ENCODE results near the gene PLIN5.
A peak's percentile ranks its signal among the peaks of the same experiment; 100 is the strongest.
"Not testable (repeated sequence)": the region's sequence is repeated elsewhere in the genome, so short reads cannot be mapped to it uniquely, and the experiment has no call there.

Gene PLIN5

DNA sequence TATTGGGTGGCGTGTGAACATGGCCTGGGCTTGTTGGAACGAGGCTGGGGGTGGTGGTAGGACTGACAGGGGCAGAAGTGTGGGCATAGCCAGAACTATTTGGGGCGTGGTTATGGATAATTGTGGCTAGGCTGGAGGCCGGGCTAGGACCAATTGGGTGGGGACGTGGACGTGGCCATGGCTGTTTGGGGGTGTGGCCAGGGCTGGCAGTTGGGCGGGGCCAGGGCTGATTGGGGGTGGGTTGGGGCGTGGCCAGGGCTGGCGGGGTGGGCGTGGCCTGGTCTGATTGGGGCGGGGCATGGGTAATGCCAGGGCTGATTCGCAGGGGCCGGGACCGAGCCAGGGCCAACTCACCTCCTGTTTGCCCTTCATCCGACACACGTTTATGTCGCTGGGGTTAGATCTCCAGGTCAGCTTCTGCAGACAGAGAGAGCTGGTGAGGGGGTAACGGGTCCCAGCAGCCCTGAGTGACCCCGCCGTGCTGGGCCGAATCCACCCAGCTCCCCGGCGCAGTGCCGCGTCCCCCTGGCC, 21.6 kb upstream of the PLIN5 start:
- H3K27ac Mint-ChIP-seq, result no peak overlapping the region
- H3K9me3 Mint-ChIP-seq, result no peaks in the 10 kb centered on the region
- H3K4me1 Mint-ChIP-seq, result no peaks in the 10 kb centered on the region
- no peak for ATAC-seq
- no peaks in the 10 kb centered on the region for H3K36me3 Mint-ChIP-seq (ENCODE audit: low read depth)
- H3K4me3 Mint-ChIP-seq, result no peak overlapping the region
- H3K27me3 Mint-ChIP-seq, result no peaks in the 10 kb centered on the region
- DNase-seq, result peak; percentile 50

DNA sequence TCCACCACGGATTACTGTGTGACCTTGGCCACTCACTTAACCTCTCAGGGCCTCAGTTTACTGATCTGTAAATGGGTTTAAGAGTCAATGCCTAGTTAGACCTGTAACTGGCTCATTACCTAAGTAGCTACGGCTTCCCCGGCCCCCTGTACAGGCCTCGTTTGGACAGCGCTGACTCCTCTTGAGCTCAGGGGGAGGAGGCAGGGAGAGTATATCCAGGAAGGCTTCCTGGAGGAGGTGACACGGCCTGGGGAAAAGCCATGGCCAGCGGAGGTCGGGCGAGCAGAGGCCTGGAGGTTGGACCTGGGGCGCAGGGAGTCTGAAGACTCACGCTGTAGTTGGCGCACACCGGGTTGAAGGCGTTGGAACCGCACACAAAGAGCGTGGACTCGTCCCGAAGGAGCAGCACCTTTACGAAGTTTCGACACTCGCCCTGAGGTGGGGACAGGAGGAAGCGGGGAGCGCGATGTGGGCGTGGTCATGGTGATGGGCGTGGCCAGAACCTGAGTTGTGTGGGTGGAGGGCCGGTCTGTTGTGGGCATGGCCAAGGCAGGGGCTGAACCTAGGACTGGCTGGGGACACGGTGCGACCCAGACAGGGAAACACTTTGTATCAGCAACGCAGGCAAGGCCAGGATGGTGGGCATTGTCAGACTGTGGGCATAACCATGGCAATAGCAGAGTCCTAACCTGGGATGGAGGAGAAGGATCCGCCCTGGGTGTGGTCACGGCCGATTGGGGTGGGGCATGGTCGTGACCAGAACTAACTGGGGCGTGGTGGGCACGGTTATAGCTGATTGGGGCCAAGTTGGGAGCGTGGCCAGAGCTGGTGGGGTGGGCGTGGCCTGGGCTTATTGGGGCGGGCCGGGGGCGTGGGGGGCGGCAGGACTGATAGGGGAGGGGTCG, 20.9 kb upstream of the PLIN5 start:
- no peaks in the 10 kb centered on the region for H3K9me3 Mint-ChIP-seq
- no peaks in the 10 kb centered on the region for H3K36me3 Mint-ChIP-seq (ENCODE audit: low read depth)
- no peaks in the 10 kb centered on the region for H3K27me3 Mint-ChIP-seq
- no peak overlapping the region for H3K27ac Mint-ChIP-seq
- no peaks in the 10 kb centered on the region for H3K4me1 Mint-ChIP-seq
- no peak overlapping the region for H3K4me3 Mint-ChIP-seq
- ATAC-seq (no peak), DNase-seq (no peak)

DNA sequence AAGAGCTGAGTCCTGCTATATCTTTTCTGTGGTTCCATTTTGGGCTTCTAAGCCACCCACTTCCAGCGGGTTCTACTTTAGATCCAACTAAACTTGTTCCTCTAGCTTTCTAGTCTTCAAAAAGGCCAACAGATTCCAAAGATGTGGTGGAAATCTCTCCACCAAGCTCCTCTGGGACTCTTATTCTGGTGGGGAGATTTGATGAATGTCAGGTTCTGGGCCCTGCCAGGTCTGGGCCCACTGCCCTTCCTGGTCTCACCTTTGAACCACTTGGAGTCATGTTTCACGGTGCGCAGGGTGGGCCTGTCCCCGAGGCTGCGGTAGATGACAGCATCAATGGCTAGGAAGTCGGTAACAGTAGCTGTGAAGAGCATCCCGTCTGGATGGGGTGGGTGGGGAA, 19.7 kb upstream of the PLIN5 start:
- Mint-ChIP-seq H3K27ac (no peak overlapping the region), H3K4me3 (no peak overlapping the region), H3K4me1 (no peaks in the 10 kb centered on the region), H3K9me3 (no peaks in the 10 kb centered on the region), H3K27me3 (no peaks in the 10 kb centered on the region), H3K36me3 (ENCODE audit: low read depth) (no peaks in the 10 kb centered on the region)
- DNase-seq (no peak), ATAC-seq (no peak)

GRCh38 chr19:4553775-4554174, 18.8 kb upstream of the PLIN5 start:
- H3K4me3 Mint-ChIP-seq, result no peak overlapping the region
- H3K27ac Mint-ChIP-seq, result no peak overlapping the region
- H3K36me3 Mint-ChIP-seq (ENCODE audit: low read depth), result no peaks in the 10 kb centered on the region
- no peaks in the 10 kb centered on the region for H3K9me3 Mint-ChIP-seq
- ATAC-seq, result no peak
- DNase-seq, result no peak
- H3K4me1 Mint-ChIP-seq, result no peaks in the 10 kb centered on the region
- peaks cover 3% of the 10 kb centered on the region for H3K27me3 Mint-ChIP-seq

GRCh38 chr19:4553092-4553695, 18.2 kb upstream of the PLIN5 start:
- Mint-ChIP-seq H3K27me3 (peaks cover 3% of the 10 kb centered on the region), H3K27ac (no peak overlapping the region), H3K4me1 (no peaks in the 10 kb centered on the region), H3K4me3 (no peak overlapping the region), H3K36me3 (ENCODE audit: low read depth) (no peaks in the 10 kb centered on the region), H3K9me3 (no peaks in the 10 kb centered on the region)
- DNase-seq, result no peak
- no peak for ATAC-seq

DNA sequence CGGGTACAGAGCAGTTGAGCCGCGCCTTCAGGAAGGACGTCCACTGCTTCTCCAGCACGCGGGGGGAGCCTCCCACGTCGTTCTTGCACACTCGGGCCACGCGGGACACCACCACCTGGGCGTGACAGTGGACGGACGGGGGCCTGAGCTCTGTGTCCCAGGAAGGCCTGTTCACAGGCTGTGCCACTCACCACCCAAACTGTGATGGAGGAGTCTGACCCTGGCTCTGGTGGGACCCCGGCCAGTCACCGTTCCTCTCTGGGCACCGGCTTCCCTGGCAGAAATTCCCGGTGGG, 17.4 kb upstream of the PLIN5 start:
- no peaks in the 10 kb centered on the region for H3K9me3 Mint-ChIP-seq
- no peaks in the 10 kb centered on the region for H3K36me3 Mint-ChIP-seq (ENCODE audit: low read depth)
- no peak overlapping the region for H3K27ac Mint-ChIP-seq
- DNase-seq (no peak), ATAC-seq (no peak)
- H3K4me3 Mint-ChIP-seq, result no peak overlapping the region
- H3K27me3 Mint-ChIP-seq, result peaks cover 3% of the 10 kb centered on the region
- no peaks in the 10 kb centered on the region for H3K4me1 Mint-ChIP-seq

GRCh38 chr19:4550479-4551050, 15.5 kb upstream of the PLIN5 start:
- peaks cover 3% of the 10 kb centered on the region for H3K27me3 Mint-ChIP-seq
- no peak overlapping the region for H3K4me3 Mint-ChIP-seq
- no peak for DNase-seq
- H3K27ac Mint-ChIP-seq, result no peak overlapping the region
- H3K9me3 Mint-ChIP-seq, result no peaks in the 10 kb centered on the region
- no peaks in the 10 kb centered on the region for H3K4me1 Mint-ChIP-seq
- ATAC-seq, result no peak
- H3K36me3 Mint-ChIP-seq (ENCODE audit: low read depth), result no peaks in the 10 kb centered on the region

GRCh38 chr19:4550018-4550417, 15.0 kb upstream of the PLIN5 start:
- ATAC-seq (no peak), DNase-seq (no peak)
- Mint-ChIP-seq H3K9me3 (no peaks in the 10 kb centered on the region), H3K27me3 (peaks cover 3% of the 10 kb centered on the region), H3K36me3 (ENCODE audit: low read depth) (no peaks in the 10 kb centered on the region), H3K4me1 (no peaks in the 10 kb centered on the region), H3K4me3 (no peak overlapping the region), H3K27ac (no peak overlapping the region)

GRCh38 chr19:4548238-4548584, 13.2 kb upstream of the PLIN5 start:
- DNase-seq (no peak), ATAC-seq (no peak)
- Mint-ChIP-seq H3K9me3 (no peaks in the 10 kb centered on the region), H3K4me1 (no peaks in the 10 kb centered on the region), H3K27ac (no peak overlapping the region), H3K36me3 (ENCODE audit: low read depth) (no peaks in the 10 kb centered on the region), H3K27me3 (peaks cover 3% of the 10 kb centered on the region), H3K4me3 (no peak overlapping the region)

- peaks cover 1% of the 10 kb centered on the region for H3K4me1 Mint-ChIP-seq
- H3K36me3 Mint-ChIP-seq (ENCODE audit: low read depth), result no peaks in the 10 kb centered on the region
- H3K9me3 Mint-ChIP-seq, result no peaks in the 10 kb centered on the region
Observed at GRCh38 chr19:4547303-4548237, 12.5 kb upstream of the PLIN5 start.

DNA sequence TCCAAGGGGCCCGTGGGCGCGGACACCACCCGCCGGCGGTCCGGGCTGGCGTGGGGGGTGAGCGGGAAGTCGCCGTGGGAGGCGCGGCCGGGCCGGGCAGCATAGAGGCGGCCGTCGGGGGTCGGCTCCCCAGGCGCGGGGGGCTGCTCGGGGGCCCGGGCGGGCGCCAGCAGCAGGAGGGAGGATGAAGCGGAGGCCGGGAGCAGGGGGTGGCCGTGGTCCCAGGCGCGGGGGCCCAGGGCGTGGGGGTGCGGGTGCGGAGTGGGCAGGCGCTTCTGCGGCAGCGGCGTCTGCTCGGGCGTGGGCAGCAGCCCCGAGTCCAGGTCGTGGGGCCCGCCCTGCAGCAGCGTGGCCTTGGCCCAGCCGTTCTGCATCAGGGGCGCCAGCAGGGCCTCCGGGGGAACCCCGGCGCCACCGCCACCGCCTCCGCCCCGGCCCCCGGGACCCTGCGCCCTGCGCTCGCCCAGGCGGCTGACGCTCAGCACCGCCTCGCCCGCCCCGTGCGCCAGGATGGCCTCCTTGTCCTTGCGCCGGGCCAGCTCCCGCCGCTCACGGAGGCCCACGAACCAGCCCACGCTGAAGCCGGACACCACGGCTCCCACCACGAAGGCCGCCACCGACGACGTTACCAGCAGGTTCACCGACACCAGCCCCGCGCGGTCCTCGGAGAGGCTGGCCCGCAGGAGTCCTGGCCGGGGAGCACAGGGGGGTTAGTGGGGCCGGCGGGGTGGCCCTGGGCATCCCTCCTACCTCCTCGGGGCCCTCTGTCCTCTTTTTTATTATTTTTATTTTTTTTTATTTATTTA, 9.0 kb upstream of the PLIN5 start:
- no peak for ATAC-seq
- H3K27me3 Mint-ChIP-seq, result peaks cover 6% of the 10 kb centered on the region
- H3K4me1 Mint-ChIP-seq, result peaks cover 11% of the 10 kb centered on the region
- no peaks in the 10 kb centered on the region for H3K9me3 Mint-ChIP-seq
- H3K36me3 Mint-ChIP-seq (ENCODE audit: low read depth), result no peaks in the 10 kb centered on the region
- no peak overlapping the region for H3K4me3 Mint-ChIP-seq
- H3K27ac Mint-ChIP-seq, result no peak overlapping the region
- DNase-seq, result no peak

More at GRCh38 chr19:4547303-4548237, 12.5 kb upstream of the PLIN5 start:
- Mint-ChIP-seq H3K4me3 (no peak overlapping the region), H3K27ac (no peak overlapping the region), H3K27me3 (peaks cover 3% of the 10 kb centered on the region)
- DNase-seq (peak; percentile 36), ATAC-seq (peak; percentile 51)

GRCh38 chr19:4542896-4543841, 8.1 kb upstream of the PLIN5 start:
- no peak for ATAC-seq
- Mint-ChIP-seq H3K4me1 (peaks cover 11% of the 10 kb centered on the region), H3K9me3 (no peaks in the 10 kb centered on the region), H3K4me3 (no peak overlapping the region), H3K27me3 (peaks cover 4% of the 10 kb centered on the region), H3K27ac (no peak overlapping the region), H3K36me3 (ENCODE audit: low read depth) (no peaks in the 10 kb centered on the region)
- DNase-seq, result no peak

- H3K9me3 Mint-ChIP-seq; H3K27me3 Mint-ChIP-seq; ATAC-seq; DNase-seq; H3K36me3 Mint-ChIP-seq (ENCODE audit: low read depth); H3K27ac Mint-ChIP-seq; H3K4me3 Mint-ChIP-seq: not testable (repeated sequence)
- peaks cover 11% of the 10 kb centered on the region for H3K4me1 Mint-ChIP-seq
Observed at GRCh38 chr19:4541806-4542145, 6.8 kb upstream of the PLIN5 start.

Data from activated naive CD8-positive, alpha-beta T cell treated with anti-CD3 and anti-CD28 coated beads, Interleukin-2, amount 50 U/mL, for 24 hours (primary cell).